A549 (cell line): Measurements from ENCODE around the gene ANKFY1. TPM values are rescaled to one million over a fixed set of nuclear protein-coding genes. Genes with fewer than 3 reads are reported as not detected.

Experiments
- ATAC-seq, 2 experiments: fragments of 200-7000 bp in 1 of 2; fragments of >200 bp in 1 of 2; cut with Nextera tagmentation in 1 of 2; cut with Tn5 transposase in 1 of 2; 3 replicates each; pipeline versions ENCODE4 v1.8.0 to v1.9.1; 2018 to 2020; ENCODE audit warnings: mild to moderate bottlenecking in 1 of 2, moderate library complexity in 1 of 2
- CTCF ChIA-PET: fragments of 300-600 bp; sonication (Branson Sonifier 250); formaldehyde crosslinking; extraction: SDS; loops from one replicate; lab custom pipeline; 2021; ENCODE audit warnings: antibody characterized with exemption, inconsistent platforms; lab: Yijun Ruan, JAX
- POLR2A ChIA-PET: fragments of 350-600 bp; formaldehyde crosslinking; extraction: SDS; loops from one replicate; lab custom pipeline; 2021; ENCODE audit warnings: antibody characterized with exemption, inconsistent platforms; lab: Yijun Ruan, JAX
- DNase-seq, 2 experiments: peaks; one replicate each; pipeline versions ENCODE4 v3.0.0 to v3.0.0-alpha.2; 2011 to 2016; ENCODE audit warnings: low read depth in 1 of 2, low spot score in 1 of 2
- FAIRE-seq: peaks from 2 replicates; lab custom pipeline; 2011; peaks lifted over from hg19 to GRCh38; lab: Jason Lieb, UNC
- H3K27ac ChIP-seq, 2 experiments: fragments of >200 bp; sonication (Bioruptor Twin); formaldehyde crosslinking; 3 replicates each; pipeline ENCODE4 v1.5.1; 2016 to 2017
- H3K4me1 ChIP-seq: fragments of >200 bp; sonication (Bioruptor Twin); formaldehyde crosslinking; 3 replicates; pipeline ENCODE4 v1.6.1; 2016
- H3K4me2 ChIP-seq: fragments of >200 bp; sonication (Bioruptor Twin); formaldehyde crosslinking; 3 replicates; pipeline ENCODE4 v1.6.1; 2016
- H3K4me3 ChIP-seq: fragments of >200 bp; sonication (Bioruptor Twin); formaldehyde crosslinking; 3 replicates; pipeline ENCODE4 v1.5.1; 2016
- H3K9me3 ChIP-seq: fragments of >200 bp; sonication (Bioruptor Twin); formaldehyde crosslinking; 3 replicates; pipeline ENCODE4 v1.6.1; 2016
- BHLHE40 ChIP-seq: IDR thresholded peaks from 2 replicates; pipeline ENCODE4 v1.6.1; 2012; ENCODE audit warnings: low read depth, low read length, inconsistent platforms
- CBX8 ChIP-seq: fragments of 200-600 bp; sonication (generic); IDR thresholded peaks from 2 replicates; pipeline ENCODE4 v1.6.1; 2016
- CHD2 ChIP-seq: fragments of 150-350 bp; IDR thresholded peaks from 2 replicates; pipeline ENCODE4 v1.6.1; 2014; ENCODE audit warnings: low read length; ENCODE audit not compliant: partially characterized antibody
- EHF ChIP-seq: fragments of 250-450 bp; sonication (Bioruptor Pico); IDR thresholded peaks from 2 replicates; pipeline ENCODE4 v1.5.0; 2020; ENCODE audit warnings: mild to moderate bottlenecking
- EHMT2 ChIP-seq: fragments of 200-600 bp; sonication (generic); IDR thresholded peaks from 2 replicates; pipeline ENCODE4 v1.6.1; 2016; ENCODE audit warnings: antibody characterized with exemption, low read depth, mild to moderate bottlenecking, moderate library complexity
- EP300 ChIP-seq, 2 experiments: fragments of >200 bp; sonication (Bioruptor Twin); formaldehyde crosslinking; IDR thresholded peaks; 2 replicates in 1 of 2; 3 replicates in 1 of 2; pipeline ENCODE4 v1.6.1; 2016 to 2017
- FOSB ChIP-seq: fragments of 250-450 bp; sonication (Bioruptor Pico); IDR thresholded peaks from 2 replicates; pipeline ENCODE4 v1.5.0; 2020; ENCODE audit warnings: mild to moderate bottlenecking, moderate library complexity
- FOSL2 ChIP-seq, 2 experiments: fragments of 450-650 bp in 1 of 2; fragments of >200 bp in 1 of 2; sonication (Bioruptor Twin) in 1 of 2; formaldehyde crosslinking; IDR thresholded peaks; 2 replicates each; pipeline versions ENCODE4 v1.5.0 to v1.6.1; 2016 to 2020; ENCODE audit warnings: mild to moderate bottlenecking in 1 of 2, moderate library complexity in 1 of 2
- GATA3 ChIP-seq: IDR thresholded peaks from 2 replicates; pipeline ENCODE4 v1.6.1; 2012; ENCODE audit warnings: borderline replicate concordance
- HEYL ChIP-seq: fragments of 250-450 bp; sonication (Bioruptor Pico); IDR thresholded peaks from 2 replicates; pipeline ENCODE4 v1.8.0; 2021; ENCODE audit warnings: mild to moderate bottlenecking, moderate library complexity
- HOXA7 ChIP-seq: fragments of 250-450 bp; sonication (Bioruptor Pico); IDR thresholded peaks from 2 replicates; pipeline ENCODE4 v1.5.0; 2020; ENCODE audit warnings: mild to moderate bottlenecking, moderate library complexity
- HOXB13 ChIP-seq: fragments of 250-450 bp; sonication (Bioruptor Pico); IDR thresholded peaks from 2 replicates; pipeline ENCODE4 v1.5.0; 2020; ENCODE audit warnings: low read depth, mild to moderate bottlenecking, moderate library complexity
- HOXB5 ChIP-seq: fragments of 250-450 bp; sonication (Bioruptor Pico); IDR thresholded peaks from 2 replicates; pipeline ENCODE4 v1.5.0; 2020; ENCODE audit warnings: mild to moderate bottlenecking, moderate library complexity
- KDM1A ChIP-seq: fragments of 200-600 bp; sonication (generic); IDR thresholded peaks from 2 replicates; pipeline ENCODE4 v1.6.1; 2016; ENCODE audit warnings: low read depth, mild to moderate bottlenecking
- MAFK ChIP-seq: fragments of 450-650 bp; IDR thresholded peaks from 2 replicates; pipeline ENCODE4 v1.6.1; 2014; ENCODE audit not compliant: partially characterized antibody
- MAZ ChIP-seq: fragments of 150-350 bp; IDR thresholded peaks from 2 replicates; pipeline ENCODE4 v1.6.1; 2014; ENCODE audit warnings: antibody characterized with exemption, low read depth, low read length, borderline replicate concordance
- MYC ChIP-seq: IDR thresholded peaks from 2 replicates; pipeline ENCODE4 v1.6.1; 2012; ENCODE audit warnings: mild to moderate bottlenecking, inconsistent platforms, low read length, improper control_type of control experiment, borderline replicate concordance
- RARB ChIP-seq: fragments of 250-450 bp; sonication (Bioruptor Pico); IDR thresholded peaks from 2 replicates; pipeline ENCODE4 v1.8.0; 2021; ENCODE audit warnings: mild to moderate bottlenecking, moderate library complexity
- RCOR1 ChIP-seq: fragments of 150-350 bp; IDR thresholded peaks from 2 replicates; pipeline ENCODE4 v1.6.1; 2014; ENCODE audit warnings: antibody characterized with exemption, low read length, low read depth
- RFX5 ChIP-seq: fragments of 450-650 bp; IDR thresholded peaks from 2 replicates; pipeline ENCODE4 v1.7.1; 2014; ENCODE audit warnings: antibody characterized with exemption, mild to moderate bottlenecking, moderate library complexity
- RNF2 ChIP-seq: fragments of 200-600 bp; sonication (generic); IDR thresholded peaks from 2 replicates; pipeline ENCODE4 v1.6.1; 2016; ENCODE audit warnings: low read depth, mild to moderate bottlenecking, antibody characterized with exemption, moderate library complexity, borderline replicate concordance
- TFCP2L1 ChIP-seq: fragments of 250-450 bp; sonication (Bioruptor Pico); IDR thresholded peaks from 2 replicates; pipeline ENCODE4 v1.5.0; 2021; ENCODE audit warnings: mild to moderate bottlenecking
- TP53 ChIP-seq: fragments of 250-450 bp; sonication (Bioruptor Pico); IDR thresholded peaks from 2 replicates; pipeline ENCODE4 v1.5.0; 2021; ENCODE audit warnings: mild to moderate bottlenecking, moderate library complexity
- ZNF302 ChIP-seq: fragments of 250-450 bp; sonication (Bioruptor Pico); IDR thresholded peaks from 2 replicates; pipeline ENCODE4 v1.9.0; 2021; ENCODE audit warnings: inconsistent platforms, mild to moderate bottlenecking, moderate library complexity
- ZSCAN20 ChIP-seq: fragments of 250-450 bp; sonication (Bioruptor Pico); IDR thresholded peaks from 2 replicates; pipeline ENCODE4 v1.8.0; 2022; ENCODE audit warnings: mild to moderate bottlenecking, moderate library complexity
- WGBS: methylation state at CpG from one replicate; pipeline ENCODE4 v1.1.6; 2017; ENCODE audit errors: missing lambda C conversion rate; 5-methylcytosine and 5-hydroxymethylcytosine counted together
- polyA plus RNA-seq, 4 experiments: library from polyadenylated mRNA; depleted of rRNA in 3 of 4; stranded (reverse); fragments of >200 nt; fragmentation: RNase III in 1 of 4; extraction: RNeasy Plus Mini Kit Qiagen cat#74134 plus additional on column Dnase treatment in 1 of 4; gene quantifications; 2 replicates in 3 of 4; 3 replicates in 1 of 4; pipeline ENCODE4 v1.2.3, GENCODE V29; 2011 to 2017
- TF ChIP-seq, protein P1 (sequence below): fragments of >200 bp; sonication (Bioruptor Twin); formaldehyde crosslinking; IDR thresholded peaks from 2 replicates; pipeline ENCODE4 v1.6.1; 2016
- TF ChIP-seq, protein P2 (sequence below): fragments of >200 bp; sonication (Bioruptor Twin); formaldehyde crosslinking; IDR thresholded peaks from 3 replicates; pipeline ENCODE4 v1.6.1; 2016
- TF ChIP-seq, protein P3 (sequence below): fragments of 450-650 bp; IDR thresholded peaks from 2 replicates; pipeline ENCODE4 v1.6.1; 2014; ENCODE audit warnings: antibody characterized with exemption
- TF ChIP-seq, protein P4 (sequence below): fragments of >200 bp; sonication (Bioruptor Twin); formaldehyde crosslinking; IDR thresholded peaks from 3 replicates; pipeline ENCODE4 v1.5.1; 2016
- TF ChIP-seq, protein P5 (sequence below): fragments of 250-450 bp; sonication (Bioruptor Pico); IDR thresholded peaks from 2 replicates; pipeline ENCODE4 v1.5.0; 2021; ENCODE audit warnings: mild to moderate bottlenecking, moderate library complexity, borderline replicate concordance

ANKFY1 gene
- polyA plus RNA-seq, 2 of the 4 experiments (the other 2 are of a cell fraction): 28.5 to 51.7 TPM

DNA sequence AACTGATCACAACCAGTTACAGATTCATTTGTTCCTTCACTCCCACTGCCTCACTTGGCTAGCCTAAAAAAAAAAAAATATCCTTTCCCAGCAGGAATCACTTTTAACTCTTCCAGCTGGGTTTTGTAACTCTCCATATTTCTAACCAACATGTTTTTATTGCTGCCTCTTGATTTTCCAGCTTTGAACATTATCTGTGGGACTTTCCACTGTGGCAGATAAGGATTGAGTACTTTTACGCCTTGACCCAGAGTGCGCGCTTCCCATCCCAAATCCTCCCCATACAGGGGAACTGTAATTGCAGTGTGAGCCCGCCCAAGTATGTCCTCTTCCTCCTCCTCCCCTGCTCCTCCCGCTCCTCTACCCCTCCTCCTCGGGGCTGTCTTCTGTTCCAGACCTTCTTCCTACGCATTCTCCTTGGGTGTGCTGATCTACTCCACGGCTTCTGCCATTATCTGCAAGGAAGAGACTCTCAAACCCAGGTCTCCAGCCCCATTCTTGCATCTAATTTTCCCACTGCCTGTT, 77.4 kb downstream of the ANKFY1 start:
- 80% methylated on average over 8 of the region's 8 CpGs for WGBS
- Histone ChIP-seq H3K9me3 (no peaks in the 10 kb centered on the region), H3K4me1 (no peaks in the 10 kb centered on the region), H3K27ac (no peak overlapping the region), H3K4me2 (no peak overlapping the region)
- CTCF ChIA-PET: interaction anchor here (0.6 to 5.1 kb wide), 5 partner anchors 14 to 583 kb away, joined by 3 to 24 read pairs (median 6); no protein-coding TSS in a partner anchor
- DNase-seq (no peak), FAIRE-seq (no peak)
- POLR2A ChIA-PET: no interaction called here
- TF ChIP-seq TP53 (CRISPR knock-in tag) (no peak), RARB (no peak)
- TF ChIP-seq, all 56 proteins: peak for 0
- no peak for ATAC-seq
- no peak overlapping the region for H3K4me3 ChIP-seq

DNA sequence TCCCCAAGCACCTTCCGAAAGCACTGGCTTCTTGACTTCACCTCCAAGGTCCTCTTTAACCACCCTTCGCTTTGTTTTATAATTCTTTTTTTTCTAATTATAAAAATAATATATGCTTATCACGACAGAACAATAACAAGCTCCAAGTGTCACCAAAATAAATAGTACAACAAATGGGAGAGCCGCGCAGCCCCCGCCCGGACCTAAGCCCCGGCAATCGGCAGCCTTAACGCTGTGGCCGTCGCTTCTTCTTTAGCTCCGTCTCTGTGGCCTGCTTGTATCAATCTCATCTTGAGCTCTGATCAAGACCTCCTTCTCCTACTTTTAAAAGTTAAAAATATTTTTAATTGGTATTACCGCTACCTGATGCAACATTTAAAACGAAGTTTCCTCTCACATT, 78.1 kb downstream of the ANKFY1 start:
- no peak overlapping the region for H3K4me3 ChIP-seq
- ATAC-seq: no peak
- TF ChIP-seq HOXB13: no peak
- TF ChIP-seq EHF (CRISPR knock-in tag): no peak
- no peak for TF ChIP-seq EP300 (IDR thresholded peaks at IDR 0.05)
- no peak for TF ChIP-seq FOSB
- TF ChIP-seq, protein P1, sequence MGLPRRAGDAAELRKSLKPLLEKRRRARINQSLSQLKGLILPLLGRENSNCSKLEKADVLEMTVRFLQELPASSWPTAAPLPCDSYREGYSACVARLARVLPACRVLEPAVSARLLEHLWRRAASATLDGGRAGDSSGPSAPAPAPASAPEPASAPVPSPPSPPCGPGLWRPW: no peak
- TF ChIP-seq CBX8: no peak
- no peak for TF ChIP-seq KDM1A
- no peak for TF ChIP-seq TP53 (CRISPR knock-in tag)
- no peak for TF ChIP-seq MYC
- no peak for TF ChIP-seq RCOR1
- TF ChIP-seq, protein P2, sequence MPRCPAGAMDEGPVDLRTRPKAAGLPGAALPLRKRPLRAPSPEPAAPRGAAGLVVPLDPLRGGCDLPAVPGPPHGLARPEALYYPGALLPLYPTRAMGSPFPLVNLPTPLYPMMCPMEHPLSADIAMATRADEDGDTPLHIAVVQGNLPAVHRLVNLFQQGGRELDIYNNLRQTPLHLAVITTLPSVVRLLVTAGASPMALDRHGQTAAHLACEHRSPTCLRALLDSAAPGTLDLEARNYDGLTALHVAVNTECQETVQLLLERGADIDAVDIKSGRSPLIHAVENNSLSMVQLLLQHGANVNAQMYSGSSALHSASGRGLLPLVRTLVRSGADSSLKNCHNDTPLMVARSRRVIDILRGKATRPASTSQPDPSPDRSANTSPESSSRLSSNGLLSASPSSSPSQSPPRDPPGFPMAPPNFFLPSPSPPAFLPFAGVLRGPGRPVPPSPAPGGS: no peak
- TF ChIP-seq MAFK: no peak
- TF ChIP-seq, protein P3, sequence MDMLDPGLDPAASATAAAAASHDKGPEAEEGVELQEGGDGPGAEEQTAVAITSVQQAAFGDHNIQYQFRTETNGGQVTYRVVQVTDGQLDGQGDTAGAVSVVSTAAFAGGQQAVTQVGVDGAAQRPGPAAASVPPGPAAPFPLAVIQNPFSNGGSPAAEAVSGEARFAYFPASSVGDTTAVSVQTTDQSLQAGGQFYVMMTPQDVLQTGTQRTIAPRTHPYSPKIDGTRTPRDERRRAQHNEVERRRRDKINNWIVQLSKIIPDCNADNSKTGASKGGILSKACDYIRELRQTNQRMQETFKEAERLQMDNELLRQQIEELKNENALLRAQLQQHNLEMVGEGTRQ: no peak
- TF ChIP-seq ZNF302 (CRISPR knock-in tag): no peak
- no peak for TF ChIP-seq ZSCAN20
- TF ChIP-seq, all 56 proteins: peak for 0
- DNase-seq (no peak), FAIRE-seq (no peak)
- Histone ChIP-seq H3K4me2 (no peak overlapping the region), H3K4me1 (no peaks in the 10 kb centered on the region), H3K27ac (no peak overlapping the region), H3K9me3 (no peaks in the 10 kb centered on the region)
- WGBS: 92% methylated on average over 15 of the region's 15 CpGs
- ChIA-PET CTCF (interaction anchor here (0.6 to 5.1 kb wide), 3 partner anchors 14 to 584 kb away, joined by 3 to 24 read pairs (median 7); no protein-coding TSS in a partner anchor), POLR2A (no interaction called here)

DNA sequence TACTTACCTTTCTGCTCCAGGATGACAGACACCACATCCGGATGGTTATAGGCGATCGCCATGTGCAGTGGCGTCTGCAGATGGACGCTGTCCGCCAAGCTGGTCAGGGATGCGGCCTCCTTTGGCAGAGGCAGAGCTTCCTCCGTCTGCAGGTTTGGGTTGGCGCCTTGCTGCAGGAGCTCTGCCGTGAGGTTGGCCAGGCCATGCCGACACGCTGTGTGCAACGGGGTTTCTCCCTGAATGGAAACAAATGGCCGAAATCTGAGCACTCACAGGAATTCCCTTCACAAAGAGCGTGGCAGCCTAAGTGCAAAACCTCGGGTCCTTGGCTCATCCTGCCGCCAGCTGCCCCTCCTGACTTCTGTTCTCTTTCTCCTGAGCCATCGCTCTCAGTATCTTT, 79.0 kb downstream of the ANKFY1 start:
- CTCF ChIA-PET: interaction anchor here (0.9 to 5.1 kb wide), 2 partner anchors 15 to 46 kb away, joined by 3 to 24 read pairs; no protein-coding TSS in a partner anchor
- FAIRE-seq: no peak

More for the DNA sequence above, 79.0 kb downstream of the ANKFY1 start:
- TF ChIP-seq HOXB5 (CRISPR knock-in tag) (no peak), TFCP2L1 (no peak), RNF2 (no peak), FOSL2 (IDR thresholded peaks at IDR 0.05) (no peak), FOSL2 (CRISPR knock-in tag; IDR thresholded peaks at IDR 0.05) (no peak), HOXB13 (no peak), EHMT2 (no peak), BHLHE40 (no peak), CHD2 (no peak), HOXA7 (no peak), GATA3 (no peak), RFX5 (no peak), EP300 (IDR thresholded peaks at IDR 0.05) (no peak), MAZ (no peak), HEYL (no peak)
- TF ChIP-seq, protein P4, sequence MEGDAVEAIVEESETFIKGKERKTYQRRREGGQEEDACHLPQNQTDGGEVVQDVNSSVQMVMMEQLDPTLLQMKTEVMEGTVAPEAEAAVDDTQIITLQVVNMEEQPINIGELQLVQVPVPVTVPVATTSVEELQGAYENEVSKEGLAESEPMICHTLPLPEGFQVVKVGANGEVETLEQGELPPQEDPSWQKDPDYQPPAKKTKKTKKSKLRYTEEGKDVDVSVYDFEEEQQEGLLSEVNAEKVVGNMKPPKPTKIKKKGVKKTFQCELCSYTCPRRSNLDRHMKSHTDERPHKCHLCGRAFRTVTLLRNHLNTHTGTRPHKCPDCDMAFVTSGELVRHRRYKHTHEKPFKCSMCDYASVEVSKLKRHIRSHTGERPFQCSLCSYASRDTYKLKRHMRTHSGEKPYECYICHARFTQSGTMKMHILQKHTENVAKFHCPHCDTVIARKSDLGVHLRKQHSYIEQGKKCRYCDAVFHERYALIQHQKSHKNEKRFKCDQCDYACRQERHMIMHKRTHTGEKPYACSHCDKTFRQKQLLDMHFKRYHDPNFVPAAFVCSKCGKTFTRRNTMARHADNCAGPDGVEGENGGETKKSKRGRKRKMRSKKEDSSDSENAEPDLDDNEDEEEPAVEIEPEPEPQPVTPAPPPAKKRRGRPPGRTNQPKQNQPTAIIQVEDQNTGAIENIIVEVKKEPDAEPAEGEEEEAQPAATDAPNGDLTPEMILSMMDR: no peak
- TF ChIP-seq, protein P5, sequence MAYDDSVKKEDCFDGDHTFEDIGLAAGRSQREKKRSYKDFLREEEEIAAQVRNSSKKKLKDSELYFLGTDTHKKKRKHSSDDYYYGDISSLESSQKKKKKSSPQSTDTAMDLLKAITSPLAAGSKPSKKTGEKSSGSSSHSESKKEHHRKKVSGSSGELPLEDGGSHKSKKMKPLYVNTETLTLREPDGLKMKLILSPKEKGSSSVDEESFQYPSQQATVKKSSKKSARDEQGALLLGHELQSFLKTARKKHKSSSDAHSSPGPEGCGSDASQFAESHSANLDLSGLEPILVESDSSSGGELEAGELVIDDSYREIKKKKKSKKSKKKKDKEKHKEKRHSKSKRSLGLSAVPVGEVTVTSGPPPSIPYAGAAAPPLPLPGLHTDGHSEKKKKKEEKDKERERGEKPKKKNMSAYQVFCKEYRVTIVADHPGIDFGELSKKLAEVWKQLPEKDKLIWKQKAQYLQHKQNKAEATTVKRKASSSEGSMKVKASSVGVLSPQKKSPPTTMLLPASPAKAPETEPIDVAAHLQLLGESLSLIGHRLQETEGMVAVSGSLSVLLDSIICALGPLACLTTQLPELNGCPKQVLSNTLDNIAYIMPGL (CRISPR knock-in tag): no peak
- H3K9me3 ChIP-seq: no peaks in the 10 kb centered on the region
- H3K27ac ChIP-seq: no peak overlapping the region
- no peaks in the 10 kb centered on the region for H3K4me1 ChIP-seq
- H3K4me3 ChIP-seq: no peak overlapping the region
- POLR2A ChIA-PET: no interaction called here
- ATAC-seq (no peak), DNase-seq (no peak)
- H3K4me2 ChIP-seq: no peak overlapping the region
- 89% methylated on average over 18 of the region's 18 CpGs for WGBS
